GM19467 (cell line): ENCODE data around the gene HIVEP2.

Experiments used
- ATAC-seq: cut with Tn5 transposase; IDR thresholded peaks from one replicate; pipeline ENCODE4 v1.9.1; 2021; ENCODE audit warnings: mild to moderate bottlenecking, moderate library complexity; ENCODE audit not compliant: unreplicated experiment

The HIVEP2 gene

DNA sequence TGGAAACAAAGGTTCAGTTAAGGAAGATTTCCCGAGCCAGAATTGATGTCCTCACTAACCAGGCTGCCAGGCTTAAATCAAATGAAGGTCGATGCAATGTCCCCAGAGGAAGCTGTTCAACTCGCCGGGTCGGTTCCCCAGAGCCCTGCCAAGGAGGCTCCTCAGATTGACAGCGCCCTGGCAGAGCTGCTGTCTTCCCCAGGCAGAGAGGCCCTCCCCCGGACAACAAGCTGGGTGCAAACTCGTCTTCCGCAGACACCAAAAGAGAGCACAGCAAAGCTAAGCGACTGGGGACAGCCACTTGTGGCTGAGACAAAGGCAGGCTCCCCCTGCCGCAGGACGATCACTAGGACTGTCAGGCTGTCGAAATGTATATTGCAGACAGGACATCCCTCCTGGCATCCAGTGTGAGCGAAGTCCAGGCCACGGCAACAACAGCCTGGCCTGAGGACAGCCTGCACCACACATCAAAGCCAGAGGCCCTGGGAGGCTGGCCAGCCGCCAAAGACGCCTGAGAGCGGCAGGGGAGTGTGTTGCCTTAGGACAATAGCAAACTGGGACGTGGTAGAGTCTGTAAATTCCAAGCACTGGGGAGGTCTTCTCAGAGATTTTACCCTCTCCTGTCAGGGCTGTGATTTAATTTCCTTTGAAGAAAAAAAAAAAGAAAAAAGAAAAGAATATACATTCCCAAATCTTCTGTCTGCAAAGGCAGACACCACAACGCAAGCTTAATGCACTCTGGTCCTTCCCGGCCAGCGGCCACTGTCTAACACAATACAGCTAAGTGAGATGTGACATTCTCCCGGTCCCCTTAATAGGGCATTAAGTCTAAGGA is 99.1 kb downstream of the HIVEP2 start:
- ATAC-seq = no peak

DNA sequence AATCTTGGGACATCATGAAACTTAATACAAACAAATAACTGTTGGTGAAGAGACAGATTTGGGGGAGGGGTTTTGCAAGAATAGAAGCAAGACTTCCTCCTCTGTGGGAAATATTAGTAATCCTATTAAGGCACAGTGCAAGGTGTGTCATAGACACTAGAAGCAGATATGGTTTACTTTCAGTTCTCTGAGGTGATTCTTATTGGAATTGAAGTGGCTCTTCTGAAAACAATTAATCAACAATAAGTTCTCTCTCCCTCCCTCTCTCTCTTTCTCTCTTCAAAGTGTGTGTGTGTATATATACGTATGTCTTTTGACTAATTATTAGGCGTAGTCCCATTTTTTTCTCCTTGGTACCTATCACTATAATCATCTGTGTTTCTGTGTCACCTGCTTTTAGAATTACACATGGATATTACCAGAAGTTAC is 99.8 kb downstream of the HIVEP2 start:
- ATAC-seq = no peak

DNA sequence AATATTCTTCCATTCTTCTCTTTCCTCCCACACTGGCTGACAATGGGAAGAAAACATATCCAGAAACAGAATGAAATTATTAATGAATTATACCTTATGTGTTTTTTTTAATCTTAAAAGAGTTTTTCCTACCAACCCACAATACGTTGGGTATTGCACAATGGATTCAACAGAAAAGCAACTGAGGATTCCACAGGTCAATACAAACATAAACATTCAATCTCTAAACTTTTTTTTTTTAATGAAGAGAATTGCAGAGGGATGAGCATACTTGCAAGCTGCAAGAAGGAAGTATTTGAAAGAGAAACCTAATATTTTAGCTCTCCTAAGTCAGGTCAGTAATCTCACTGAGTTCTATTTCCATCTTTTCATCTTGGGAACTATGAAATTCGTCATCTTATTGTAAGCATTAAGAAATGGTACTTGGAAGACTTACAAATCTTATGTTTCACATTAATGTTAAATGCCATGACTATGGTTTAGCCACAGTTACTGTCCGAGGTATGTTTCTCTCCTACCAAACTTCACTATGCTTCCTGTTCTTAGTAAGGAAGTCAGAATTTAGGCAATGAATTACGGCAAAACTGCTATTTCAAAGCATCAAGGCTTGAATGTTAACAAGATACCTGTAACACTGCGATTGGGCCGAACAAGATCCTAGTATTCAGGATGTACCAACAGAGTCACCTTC is 100.8 kb downstream of the HIVEP2 start:
- peak; percentile 27 for ATAC-seq

DNA sequence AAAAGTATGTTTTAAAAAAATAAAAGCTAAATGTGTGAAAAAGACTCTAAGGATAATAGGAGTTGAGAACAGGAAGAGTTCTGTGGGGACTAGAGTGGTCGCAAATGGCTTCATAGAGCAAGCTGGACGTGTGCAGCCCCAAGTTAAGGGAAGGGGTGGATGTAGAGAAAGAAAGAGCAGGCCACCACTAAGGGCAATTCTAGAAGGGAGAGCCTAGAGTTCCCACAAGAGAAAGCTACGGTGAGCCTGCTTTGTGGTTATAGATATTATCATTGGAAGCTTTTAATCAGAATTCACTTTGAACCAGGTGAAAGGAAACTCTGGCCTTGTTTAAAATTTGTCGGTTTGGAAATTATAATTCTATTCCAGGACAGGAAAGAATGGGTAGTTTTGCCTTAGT is 101.6 kb downstream of the HIVEP2 start:
- ATAC-seq = no peak

DNA sequence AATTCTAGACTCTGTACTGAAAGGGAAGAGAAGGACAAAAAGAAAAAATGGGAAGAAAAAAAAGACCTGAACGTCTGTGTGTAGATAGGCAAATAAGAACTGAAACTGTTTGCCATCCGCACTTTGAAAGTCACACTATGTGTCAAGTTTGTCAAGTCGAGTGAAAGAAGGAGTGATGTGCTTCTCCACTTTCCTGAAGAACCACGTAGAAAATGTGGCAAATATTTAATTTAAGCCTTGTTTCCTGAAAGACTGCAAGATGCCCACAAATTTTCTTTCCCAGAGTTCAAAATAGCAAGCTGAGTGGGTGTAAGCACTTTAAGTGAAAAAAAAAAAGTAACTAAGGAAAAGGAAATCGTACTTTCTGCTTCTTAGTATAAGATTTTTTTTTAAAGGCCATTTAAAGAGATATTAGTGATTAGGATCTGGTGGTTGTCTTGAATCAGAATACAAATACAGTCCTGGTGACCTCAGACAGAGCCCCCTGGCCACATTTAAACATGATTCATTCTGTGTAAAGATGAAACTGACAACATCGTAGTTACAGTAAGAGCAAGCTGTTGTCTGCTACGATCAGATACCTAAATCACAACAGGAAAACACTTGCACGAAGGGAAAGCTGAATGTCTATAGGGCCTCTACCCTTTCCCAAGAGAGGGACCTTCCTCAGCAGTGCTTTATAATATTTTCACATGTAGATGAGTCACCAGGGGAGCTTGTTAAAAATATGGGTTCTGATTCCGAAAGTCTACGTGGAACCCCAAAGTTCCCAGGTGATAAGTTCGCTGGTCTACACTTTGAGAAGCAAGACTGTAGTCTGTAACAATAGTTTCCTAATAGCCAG is 102.3 kb downstream of the HIVEP2 start:
- peak; percentile 49 for ATAC-seq

DNA sequence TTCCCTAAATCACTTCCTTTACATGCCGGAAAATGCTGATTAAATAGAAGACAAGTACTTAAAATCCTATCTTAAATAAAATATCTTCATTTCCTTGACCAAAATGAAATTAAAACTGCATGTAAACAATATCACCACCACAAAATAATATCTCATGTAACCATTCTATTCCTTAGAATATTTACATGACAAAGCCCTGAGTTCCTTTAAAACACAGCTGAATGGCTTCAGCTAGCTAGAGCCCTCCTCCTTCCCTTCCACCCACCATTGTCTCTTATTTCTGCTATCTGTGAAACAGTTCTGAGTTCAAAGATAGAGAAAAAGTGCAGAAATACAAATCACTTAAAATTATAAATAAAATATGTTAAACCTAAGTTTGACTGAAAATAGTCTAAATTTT is 103.1 kb downstream of the HIVEP2 start:
- ATAC-seq = no peak

DNA sequence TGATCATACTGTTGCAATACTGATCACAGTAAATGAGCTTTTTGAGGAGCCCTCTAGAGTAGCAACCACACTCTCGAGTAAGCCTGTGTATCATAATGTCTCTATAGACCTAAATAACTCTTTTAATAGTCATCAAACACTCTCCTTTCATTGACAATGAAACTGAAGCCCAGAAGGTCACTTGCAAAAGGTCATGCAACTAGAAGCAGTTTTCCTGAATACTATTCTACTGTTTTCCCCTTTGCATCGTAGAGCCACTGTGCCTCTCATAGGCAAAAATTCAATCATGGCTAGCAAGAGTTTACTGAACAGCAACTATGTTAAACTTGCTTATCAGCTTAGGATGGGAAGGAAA is 105.3 kb downstream of the HIVEP2 start:
- no peak for ATAC-seq

DNA sequence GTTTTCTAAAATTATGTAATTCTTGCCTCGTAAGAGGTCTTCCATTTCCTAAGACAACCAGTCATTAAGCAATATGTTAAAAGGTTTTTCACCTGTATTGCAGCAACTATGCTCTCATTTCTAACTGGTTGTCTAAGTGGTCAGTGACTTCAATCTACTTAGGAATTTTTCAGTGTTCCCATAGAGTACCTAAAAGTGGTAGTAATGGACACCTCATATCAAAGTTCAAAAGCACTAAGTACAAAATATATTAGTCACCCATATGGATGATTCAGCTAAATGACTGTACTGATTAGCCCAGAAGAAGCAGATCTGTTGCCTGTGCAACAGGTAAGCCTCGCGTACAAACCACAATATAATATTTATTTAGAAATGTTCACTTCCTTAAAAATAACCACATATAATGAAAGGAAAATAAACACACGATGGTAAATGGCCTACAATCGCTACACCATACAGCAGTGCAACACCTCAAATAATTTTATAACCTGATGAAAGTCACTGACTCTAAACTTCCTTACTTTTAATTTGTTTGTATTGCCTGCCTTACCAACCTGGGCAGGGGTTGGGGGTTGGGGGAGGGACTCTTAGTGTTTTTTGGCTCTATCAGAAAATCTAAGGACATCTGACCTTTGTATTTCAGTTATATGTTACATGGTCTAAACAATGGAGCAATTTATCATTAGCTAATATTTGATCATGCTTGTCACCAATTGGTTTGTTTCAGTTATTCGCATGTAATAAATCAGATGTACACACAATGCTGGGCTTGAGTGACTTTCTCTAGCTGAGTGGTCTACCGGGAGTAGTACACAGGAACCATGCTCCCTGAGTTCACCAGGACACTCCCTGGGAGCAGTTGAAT is 105.9 kb downstream of the HIVEP2 start:
- no peak for ATAC-seq

DNA sequence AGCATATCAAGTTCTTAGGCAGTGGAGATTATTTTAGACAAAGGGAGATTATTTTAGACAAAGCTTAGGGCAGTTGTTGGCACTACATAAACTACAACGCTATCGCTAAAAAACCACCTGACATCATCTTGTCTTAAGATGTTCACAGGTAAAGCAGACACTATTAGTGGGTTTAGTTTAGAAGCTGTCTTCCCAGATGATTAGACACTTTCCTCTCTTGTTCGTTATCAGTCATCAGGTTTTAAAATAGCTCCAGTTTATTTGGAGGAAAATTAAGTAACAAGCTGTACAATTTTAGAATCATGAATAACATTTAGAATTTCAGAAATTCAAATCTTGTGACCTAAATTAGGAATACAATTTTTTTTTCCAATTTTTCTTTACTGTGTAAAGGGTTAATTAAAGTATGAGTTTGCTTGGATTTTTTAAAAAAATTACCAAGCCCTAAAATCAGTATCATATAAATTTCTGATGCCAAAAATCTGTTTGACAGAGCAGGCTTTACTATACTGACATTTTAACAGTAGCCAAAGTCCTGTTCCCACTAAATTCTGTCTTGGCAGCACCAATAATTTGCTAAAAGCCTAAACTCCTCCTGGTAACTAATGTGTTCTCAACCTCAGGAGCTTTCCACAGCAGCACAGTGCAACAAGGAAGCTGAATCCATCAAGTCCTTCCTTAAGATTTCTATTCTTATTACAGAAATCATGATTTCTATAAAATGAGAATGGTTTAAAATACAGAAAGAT is 109.0 kb downstream of the HIVEP2 start:
- no peak for ATAC-seq

DNA sequence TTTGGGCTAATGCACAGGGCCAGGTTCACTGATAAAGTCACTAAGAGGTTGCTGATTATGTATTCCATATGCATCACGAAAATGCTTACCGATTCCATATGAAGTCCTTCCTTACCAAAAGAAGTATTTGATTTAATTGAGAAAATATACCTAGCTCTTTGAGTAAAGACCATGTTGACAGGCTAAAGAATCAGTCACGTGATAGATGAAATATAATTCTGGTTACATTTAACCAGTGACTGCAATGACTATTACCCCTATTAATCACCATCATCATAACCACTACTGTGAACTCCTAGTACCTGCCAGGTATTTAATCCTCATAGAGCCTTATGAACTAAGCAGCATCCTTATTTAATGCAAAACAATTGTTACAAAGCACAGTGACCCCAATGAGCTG is 110.1 kb downstream of the HIVEP2 start:
- no peak for ATAC-seq

DNA sequence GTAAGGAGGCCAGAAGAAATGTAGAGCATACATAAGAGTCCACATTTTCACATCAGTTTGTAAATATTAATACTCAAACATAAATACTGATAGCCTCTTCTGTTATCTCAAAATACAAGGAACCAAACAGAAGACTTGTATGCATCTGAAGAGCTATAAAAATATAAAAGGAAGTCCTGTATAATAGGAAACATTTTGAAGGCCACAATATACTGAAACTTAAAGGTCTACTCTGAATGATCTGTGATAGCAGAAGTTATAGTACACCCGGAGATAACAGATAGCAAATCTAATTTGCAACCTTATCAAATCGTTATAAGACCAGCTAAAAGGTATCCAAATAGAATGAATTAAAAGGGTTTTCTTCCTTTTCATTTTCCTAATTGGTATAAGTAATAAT is 111.2 kb downstream of the HIVEP2 start:
- ATAC-seq = no peak

DNA sequence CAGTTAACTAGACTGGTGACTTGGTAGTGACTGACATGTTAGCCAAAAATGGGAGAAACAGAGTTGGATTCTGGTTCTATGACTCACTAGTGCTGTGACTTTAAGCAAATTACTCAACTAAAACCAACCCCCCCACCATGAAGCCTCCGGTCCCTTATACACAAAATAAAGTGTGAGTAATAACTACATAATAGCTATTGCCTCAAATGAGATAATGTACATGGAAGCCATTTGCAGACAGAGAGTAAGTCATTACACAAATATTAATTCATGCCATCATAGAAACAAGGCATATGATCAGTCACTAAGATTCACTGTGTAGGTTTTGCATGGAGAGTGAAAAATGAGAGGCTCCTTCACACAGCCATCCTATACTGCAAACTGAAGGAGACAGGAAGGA is 111.9 kb downstream of the HIVEP2 start:
- ATAC-seq = no peak

DNA sequence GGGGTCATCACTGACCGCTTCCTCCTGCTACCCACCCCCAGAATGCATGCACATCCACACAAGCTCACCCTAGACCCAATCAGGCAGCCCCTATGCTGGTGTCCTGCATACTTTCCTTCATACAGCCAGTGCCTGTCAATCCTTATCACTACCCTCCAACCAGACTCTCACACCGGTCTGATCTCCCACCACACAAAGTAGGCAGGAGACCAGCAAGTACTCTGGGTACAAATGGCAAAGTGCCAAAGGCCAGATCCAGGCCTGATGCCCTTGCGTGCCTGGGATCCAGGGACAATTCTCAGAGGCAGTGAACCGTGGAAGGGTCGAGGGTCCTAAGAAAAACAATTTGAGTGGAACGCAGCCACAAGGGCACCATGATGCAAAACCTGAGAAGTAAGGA is 114.2 kb downstream of the HIVEP2 start:
- no peak for ATAC-seq

DNA sequence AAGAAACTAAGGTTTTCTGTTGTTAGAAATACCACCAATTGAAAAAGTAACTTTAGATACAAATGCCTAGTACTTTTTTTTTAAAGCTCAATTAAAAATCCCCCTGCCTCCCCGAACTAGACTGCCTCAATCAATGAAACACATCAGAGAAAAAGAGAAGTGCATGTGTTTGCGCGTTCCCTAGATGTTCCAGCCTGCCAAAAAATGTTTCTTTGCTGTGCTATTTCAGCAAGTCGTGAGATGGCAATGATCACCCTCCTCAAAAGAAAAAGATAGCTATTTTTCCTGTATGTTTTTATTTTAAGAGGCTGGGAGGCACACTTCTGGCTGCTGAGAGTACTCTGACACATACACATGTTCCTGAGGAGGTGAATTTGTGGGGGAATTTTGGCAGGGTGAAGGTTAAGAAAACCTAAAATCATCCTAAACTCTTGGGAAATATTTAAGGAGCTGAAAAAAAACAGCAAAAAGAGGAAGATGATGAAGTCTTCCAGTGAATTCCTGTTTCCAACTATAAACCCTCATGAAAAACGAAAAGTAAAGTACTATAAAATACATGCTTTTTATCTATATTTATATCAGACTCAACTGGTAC is 114.8 kb downstream of the HIVEP2 start:
- no peak for ATAC-seq

DNA sequence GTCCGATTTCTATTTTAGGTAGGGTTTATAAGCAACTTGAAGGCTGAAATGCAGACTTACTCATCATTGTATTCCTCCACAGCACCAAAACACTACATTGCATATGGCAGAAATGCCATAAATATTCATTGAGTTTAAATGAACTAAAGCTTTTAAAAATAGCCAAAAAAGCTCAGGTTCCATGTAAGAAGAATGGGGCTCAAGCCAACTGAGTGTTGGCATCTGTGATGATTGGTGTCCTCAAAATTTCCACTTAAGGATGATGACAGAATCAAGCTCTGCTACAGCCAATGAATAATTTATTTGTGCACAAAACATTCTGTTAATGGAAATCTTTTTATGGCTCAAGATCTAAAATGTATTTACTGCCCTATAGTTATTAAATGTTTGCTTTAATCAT is 115.4 kb downstream of the HIVEP2 start:
- no peak for ATAC-seq

DNA sequence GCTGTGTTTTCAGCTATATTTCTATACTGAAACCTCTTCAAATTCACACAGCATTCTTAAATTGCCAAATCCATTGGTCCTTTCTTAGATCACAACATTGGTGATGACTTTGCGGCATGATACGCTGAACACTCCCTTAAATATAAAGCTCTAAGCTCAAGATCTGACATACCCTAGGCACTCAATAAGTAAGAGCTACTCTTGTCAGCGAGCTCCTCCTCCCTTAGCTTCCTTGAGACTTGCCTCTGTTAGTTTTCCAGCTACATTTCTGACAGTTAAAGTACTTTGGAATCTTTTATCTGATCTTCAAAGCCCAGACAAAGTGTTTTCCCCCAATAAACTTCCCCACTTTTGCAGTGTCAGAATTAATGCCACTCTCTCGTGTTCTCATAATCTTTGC is 117.0 kb downstream of the HIVEP2 start:
- no peak for ATAC-seq

DNA sequence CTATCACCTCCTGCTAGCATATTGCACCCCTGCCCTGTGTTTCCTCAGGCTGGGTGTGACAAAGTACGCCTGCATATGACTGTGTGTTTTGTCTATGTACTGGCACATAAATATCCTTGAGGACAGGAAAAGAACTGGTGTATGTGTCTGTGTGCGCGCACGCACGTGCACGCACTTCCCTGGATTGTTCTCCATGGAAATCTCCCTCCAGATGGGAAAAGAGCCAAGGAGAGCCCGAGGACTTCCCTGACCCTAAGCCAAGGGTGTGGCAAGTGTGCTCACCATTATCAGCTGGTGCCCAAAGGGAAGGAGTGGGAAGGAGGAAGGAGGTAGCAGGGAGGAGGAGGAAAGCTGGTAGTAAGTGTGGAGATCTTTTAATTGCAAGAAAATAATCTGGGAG is 117.6 kb downstream of the HIVEP2 start:
- no peak for ATAC-seq

DNA sequence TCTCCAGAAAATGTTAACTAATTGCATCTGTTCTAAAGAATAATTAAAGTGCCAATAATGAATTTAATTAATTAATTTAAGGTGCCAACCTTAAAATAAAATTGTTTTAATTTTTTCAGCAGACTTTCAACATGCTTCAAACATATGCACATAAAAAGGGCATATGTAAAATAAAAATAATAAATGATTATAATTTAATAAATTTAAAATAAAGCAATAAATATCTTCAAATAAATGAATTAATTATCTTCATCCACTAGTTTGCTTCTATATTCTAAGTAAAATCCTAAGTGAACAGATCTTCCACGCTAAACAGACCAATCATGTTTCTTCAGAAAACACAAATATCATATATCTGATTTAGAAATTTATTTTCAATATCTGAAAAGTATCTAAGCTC is 119.2 kb downstream of the HIVEP2 start:
- ATAC-seq = no peak

DNA sequence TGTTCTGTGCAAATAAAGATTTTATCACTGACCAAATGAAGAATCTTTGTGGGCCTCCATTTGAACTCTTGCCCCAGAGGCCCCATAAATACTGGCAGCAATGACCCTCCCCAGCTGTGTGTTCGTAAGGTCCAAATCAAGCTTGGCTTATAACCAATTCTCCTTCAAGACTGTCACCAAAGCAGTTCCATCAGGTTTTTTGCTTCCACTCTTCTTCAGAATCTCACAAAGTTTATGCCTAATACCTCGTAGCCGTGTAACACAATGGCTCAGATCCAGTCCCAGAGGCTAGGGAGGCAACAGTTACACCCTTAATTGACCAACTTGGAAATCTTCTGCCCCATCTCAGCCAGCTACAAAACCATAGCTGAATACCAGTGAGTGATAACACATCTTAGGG is 120.5 kb downstream of the HIVEP2 start:
- ATAC-seq = no peak
